RWPE1 (cell line): ENCODE measurements around the gene TASOR2.

Experiments used
- CTCF ChIA-PET: fragments of 350-600 bp; sonication (Branson Sonifier 250); formaldehyde crosslinking; extraction: SDS; loops from one replicate; lab custom pipeline; 2021; lab: Yijun Ruan, JAX
- POLR2A ChIA-PET: fragments of 400-600 bp; formaldehyde crosslinking; extraction: SDS; loops from one replicate; lab custom pipeline; 2020; ENCODE audit warnings: antibody characterized with exemption; ENCODE audit not compliant: low non-redundant PET; lab: Yijun Ruan, JAX
- DNase-seq: peaks from one replicate; pipeline ENCODE4 v3.0.0; 2012; ENCODE audit warnings: low spot score
- H3K27ac ChIP-seq: fragments of 450-650 bp; 2 replicates; pipeline ENCODE4 v1.5.1; 2017
- TF ChIP-seq, protein P1 (sequence below): fragments of 450-650 bp; conservative IDR thresholded peaks from 2 replicates; pipeline ENCODE4 v1.5.1; 2017; ENCODE audit warnings: low read depth, mild to moderate bottlenecking

The TASOR2 gene

GRCh38 chr10:5731559-5731958, 46.9 kb downstream of the TASOR2 start:
- DNase-seq: no peak
- POLR2A ChIA-PET: no interaction called here
- CTCF ChIA-PET: interaction anchor here (0.6 to 0.9 kb wide), 2 partner anchors 24 to 50 kb away, joined by 3 read pairs; no protein-coding TSS in a partner anchor
- TF ChIP-seq, protein P1, sequence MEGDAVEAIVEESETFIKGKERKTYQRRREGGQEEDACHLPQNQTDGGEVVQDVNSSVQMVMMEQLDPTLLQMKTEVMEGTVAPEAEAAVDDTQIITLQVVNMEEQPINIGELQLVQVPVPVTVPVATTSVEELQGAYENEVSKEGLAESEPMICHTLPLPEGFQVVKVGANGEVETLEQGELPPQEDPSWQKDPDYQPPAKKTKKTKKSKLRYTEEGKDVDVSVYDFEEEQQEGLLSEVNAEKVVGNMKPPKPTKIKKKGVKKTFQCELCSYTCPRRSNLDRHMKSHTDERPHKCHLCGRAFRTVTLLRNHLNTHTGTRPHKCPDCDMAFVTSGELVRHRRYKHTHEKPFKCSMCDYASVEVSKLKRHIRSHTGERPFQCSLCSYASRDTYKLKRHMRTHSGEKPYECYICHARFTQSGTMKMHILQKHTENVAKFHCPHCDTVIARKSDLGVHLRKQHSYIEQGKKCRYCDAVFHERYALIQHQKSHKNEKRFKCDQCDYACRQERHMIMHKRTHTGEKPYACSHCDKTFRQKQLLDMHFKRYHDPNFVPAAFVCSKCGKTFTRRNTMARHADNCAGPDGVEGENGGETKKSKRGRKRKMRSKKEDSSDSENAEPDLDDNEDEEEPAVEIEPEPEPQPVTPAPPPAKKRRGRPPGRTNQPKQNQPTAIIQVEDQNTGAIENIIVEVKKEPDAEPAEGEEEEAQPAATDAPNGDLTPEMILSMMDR: no peak
- H3K27ac ChIP-seq: no peak overlapping the region

GRCh38 chr10:5732141-5732540, 47.5 kb downstream of the TASOR2 start:
- CTCF ChIA-PET: interaction anchor here (0.9 kb wide), 1 partner anchor 24 kb away, joined by 3 read pairs; no protein-coding TSS in a partner anchor
- TF ChIP-seq, protein P1: no peak

More at GRCh38 chr10:5732141-5732540, 47.5 kb downstream of the TASOR2 start:
- DNase-seq: no peak
- POLR2A ChIA-PET: no interaction called here
- no peak overlapping the region for H3K27ac ChIP-seq
